Measurements from ENCODE around the gene LRRK1.

DNA sequence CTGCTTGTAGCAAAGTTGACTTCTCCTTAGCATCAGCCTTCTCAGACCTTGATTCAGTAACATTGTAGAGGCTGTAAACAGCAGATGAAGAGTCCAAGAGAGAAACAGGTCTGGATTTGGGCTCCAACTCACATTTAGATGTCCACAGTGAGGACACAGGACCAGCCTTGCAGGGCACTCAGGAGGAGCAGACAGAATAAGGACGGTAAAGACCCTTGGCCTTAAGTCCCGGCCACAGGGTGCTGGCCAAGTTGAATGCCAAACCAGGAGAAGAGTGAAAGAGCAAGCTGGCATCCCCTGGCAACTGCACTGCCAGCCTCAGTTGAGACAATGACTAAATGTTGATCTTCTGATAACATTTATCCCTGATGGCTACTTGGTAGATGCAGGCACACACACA is 136.3 kb downstream of the LRRK1 start:
- TF ChIP-seq, protein P1, sequence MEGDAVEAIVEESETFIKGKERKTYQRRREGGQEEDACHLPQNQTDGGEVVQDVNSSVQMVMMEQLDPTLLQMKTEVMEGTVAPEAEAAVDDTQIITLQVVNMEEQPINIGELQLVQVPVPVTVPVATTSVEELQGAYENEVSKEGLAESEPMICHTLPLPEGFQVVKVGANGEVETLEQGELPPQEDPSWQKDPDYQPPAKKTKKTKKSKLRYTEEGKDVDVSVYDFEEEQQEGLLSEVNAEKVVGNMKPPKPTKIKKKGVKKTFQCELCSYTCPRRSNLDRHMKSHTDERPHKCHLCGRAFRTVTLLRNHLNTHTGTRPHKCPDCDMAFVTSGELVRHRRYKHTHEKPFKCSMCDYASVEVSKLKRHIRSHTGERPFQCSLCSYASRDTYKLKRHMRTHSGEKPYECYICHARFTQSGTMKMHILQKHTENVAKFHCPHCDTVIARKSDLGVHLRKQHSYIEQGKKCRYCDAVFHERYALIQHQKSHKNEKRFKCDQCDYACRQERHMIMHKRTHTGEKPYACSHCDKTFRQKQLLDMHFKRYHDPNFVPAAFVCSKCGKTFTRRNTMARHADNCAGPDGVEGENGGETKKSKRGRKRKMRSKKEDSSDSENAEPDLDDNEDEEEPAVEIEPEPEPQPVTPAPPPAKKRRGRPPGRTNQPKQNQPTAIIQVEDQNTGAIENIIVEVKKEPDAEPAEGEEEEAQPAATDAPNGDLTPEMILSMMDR (IDR thresholded peaks at IDR 0.05) = no peak
- TF ChIP-seq POLR2A (IDR thresholded peaks at IDR 0.05) = no peak
- TF ChIP-seq EP300 (IDR thresholded peaks at IDR 0.05) = no peak
